ENCODE results near the gene CTDNEP1. TPM values are rescaled to one million over a fixed set of nuclear protein-coding genes. Genes with fewer than 3 reads are reported as not detected.
A peak's percentile ranks its signal among the peaks of the same experiment; 100 is the strongest.

CTDNEP1 gene
- polyA plus RNA-seq (60.8 to 143 TPM (median 66.2 TPM) in 3 replicates), polyA minus RNA-seq (94.9 to 338 TPM (median 103 TPM) in 3 replicates)
- 84.8 TPM for polyA plus RNA-seq (2011; ENCODE audit: low read depth)
- polyA plus RNA-seq (2011; cell fraction: cytosol; rRNA removed): 85.7 and 117 TPM in 2 replicates
- 62.2 and 64.3 TPM in 2 replicates for polyA plus RNA-seq (2011; cell fraction: nucleus; rRNA removed)
- 119 and 125 TPM in 2 replicates for polyA plus RNA-seq (2012; ENCODE audit: low replicate concordance)
- polyA minus RNA-seq (2011; cell fraction: cytosol; rRNA and poly(A)+ RNA removed): 100 TPM
- polyA minus RNA-seq (2011; cell fraction: nucleus; rRNA and poly(A)+ RNA removed): 32.5 and 36.8 TPM in 2 replicates

GRCh38 chr17:7251661-7252175 is at the start of gene CTDNEP1:
Gene CTDNEP1 (minus strand): TSS chr17:7251734. CDS start chr17:7251296, 438 bp downstream.
- H2AFZ ChIP-seq (ENCODE audit: control insufficient read depth, low read length): peak within 1 kb of the TSS; percentile 96
- DNase-seq (ENCODE audit: low read depth, low spot score) (peak; percentile 99), FAIRE-seq (peak; percentile 92)
- H3K4me2 ChIP-seq (ENCODE audit: control insufficient read depth, extremely low read depth, insufficient read depth, low read depth, low read length): peak within 1 kb of the TSS; percentile 98
- TF ChIP-seq EZH2 (IDR thresholded peaks at IDR 0.05; ENCODE audit: low read length) (no peak), CTCF (optimal IDR thresholded peaks at IDR 0.05 in 1 of 3, IDR thresholded peaks at IDR 0.05 in 1 of 3, conservative IDR thresholded peaks at IDR 0.05 in 1 of 3; ENCODE audit: extremely low read depth in 1 of 3, insufficient read depth in 2 of 3, low read length in 3 of 3) (no peak)
- no peaks in the 10 kb centered on the region for H3K27me3 ChIP-seq (ENCODE audit: control insufficient read depth, extremely low read depth, insufficient read depth, low read length)
- H3K27ac ChIP-seq (ENCODE audit: control insufficient read depth, insufficient read depth, low read length): peak within 1 kb of the TSS; percentile 99
- H3K9me1 ChIP-seq (ENCODE audit: control insufficient read depth, extremely low read depth, insufficient read depth, low read length): no peaks in the 10 kb centered on the region
- peak within 1 kb of the TSS; percentile 80 to 95 (median 92) for H3K4me3 ChIP-seq (ENCODE audit: control insufficient read depth in 2 of 3, extremely low read depth in 1 of 3, insufficient read depth in 2 of 3, low read depth in 1 of 3, low read length in 3 of 3)
- no peaks in the 10 kb centered on the region for H3K9me3 ChIP-seq (ENCODE audit: control insufficient read depth, low read depth, low read length)
- peak within 1 kb of the TSS; percentile 94 for H3K9ac ChIP-seq (ENCODE audit: control insufficient read depth, extremely low read depth, insufficient read depth, low read length)
- peaks cover 60% of the 10 kb centered on the region for H3K79me2 ChIP-seq (ENCODE audit: control insufficient read depth, insufficient read depth, low read length)
- H4K20me1 ChIP-seq (ENCODE audit: control insufficient read depth, extremely low read depth, insufficient read depth, low read length): no peaks in the 10 kb centered on the region
- H3K36me3 ChIP-seq (ENCODE audit: control insufficient read depth in 2 of 2, extremely low read depth in 1 of 2, insufficient read depth in 2 of 2, low read length in 2 of 2): peaks cover 11 to 24% of the 10 kb centered on the region in 2 experiments
- dilution Hi-C loops (cut with MboI; ENCODE audit: extremely low pct_ligation_motif_present, low sequenced_read_pairs): no loop called here
- peaks cover 18% of the 10 kb centered on the region for H3K4me1 ChIP-seq (ENCODE audit: control insufficient read depth, extremely low read depth, insufficient read depth, low read length)

- Histone ChIP-seq H3K9me1 (ENCODE audit: control insufficient read depth, extremely low read depth, insufficient read depth, low read length) (no peaks in the 10 kb centered on the region), H3K9ac (ENCODE audit: control insufficient read depth, extremely low read depth, insufficient read depth, low read length) (no peak overlapping the region), H3K36me3 (ENCODE audit: control insufficient read depth in 2 of 2, extremely low read depth in 1 of 2, insufficient read depth in 2 of 2, low read length in 2 of 2) (no peaks in the 10 kb centered on the region), H3K4me3 (ENCODE audit: control insufficient read depth in 2 of 3, extremely low read depth in 1 of 3, insufficient read depth in 2 of 3, low read depth in 1 of 3, low read length in 3 of 3) (peak overlapping the region in 1 of 3 experiments; percentile 37), H2AFZ (ENCODE audit: control insufficient read depth, low read length) (peak overlapping the region; percentile 30), H4K20me1 (ENCODE audit: control insufficient read depth, extremely low read depth, insufficient read depth, low read length) (peaks cover 2% of the 10 kb centered on the region), H3K4me2 (ENCODE audit: control insufficient read depth, extremely low read depth, insufficient read depth, low read depth, low read length) (peak overlapping the region; percentile 66), H3K79me2 (ENCODE audit: control insufficient read depth, insufficient read depth, low read length) (no peaks in the 10 kb centered on the region), H3K27me3 (ENCODE audit: control insufficient read depth, extremely low read depth, insufficient read depth, low read length) (peaks cover 33% of the 10 kb centered on the region), H3K27ac (ENCODE audit: control insufficient read depth, insufficient read depth, low read length) (no peak overlapping the region), H3K9me3 (ENCODE audit: control insufficient read depth, low read depth, low read length) (no peaks in the 10 kb centered on the region), H3K4me1 (ENCODE audit: control insufficient read depth, extremely low read depth, insufficient read depth, low read length) (peaks cover 23% of the 10 kb centered on the region)
- dilution Hi-C loops (cut with MboI; ENCODE audit: extremely low pct_ligation_motif_present, low sequenced_read_pairs): no loop called here
- FAIRE-seq (no peak), DNase-seq (ENCODE audit: low read depth, low spot score) (no peak)
- TF ChIP-seq CTCF (optimal IDR thresholded peaks at IDR 0.05 in 1 of 3, IDR thresholded peaks at IDR 0.05 in 1 of 3, conservative IDR thresholded peaks at IDR 0.05 in 1 of 3; ENCODE audit: extremely low read depth in 1 of 3, insufficient read depth in 2 of 3, low read length in 3 of 3): peak; percentile 68 to 94 (median 83)
- TF ChIP-seq EZH2 (IDR thresholded peaks at IDR 0.05; ENCODE audit: low read length): no peak
Measured at GRCh38 chr17:7296189-7296861, 44.8 kb upstream of the CTDNEP1 start.

Data from keratinocyte (primary cell).